GM15510 (cell line): ENCODE data around the gene MTCL1.

Source experiments
- POLR2A ChIP-seq: IDR thresholded peaks from 3 replicates; pipeline ENCODE4 v1.6.1; 2011; ENCODE audit warnings: borderline replicate concordance; ENCODE audit not compliant: insufficient read length; ENCODE audit errors: extremely low read depth

The MTCL1 gene

DNA sequence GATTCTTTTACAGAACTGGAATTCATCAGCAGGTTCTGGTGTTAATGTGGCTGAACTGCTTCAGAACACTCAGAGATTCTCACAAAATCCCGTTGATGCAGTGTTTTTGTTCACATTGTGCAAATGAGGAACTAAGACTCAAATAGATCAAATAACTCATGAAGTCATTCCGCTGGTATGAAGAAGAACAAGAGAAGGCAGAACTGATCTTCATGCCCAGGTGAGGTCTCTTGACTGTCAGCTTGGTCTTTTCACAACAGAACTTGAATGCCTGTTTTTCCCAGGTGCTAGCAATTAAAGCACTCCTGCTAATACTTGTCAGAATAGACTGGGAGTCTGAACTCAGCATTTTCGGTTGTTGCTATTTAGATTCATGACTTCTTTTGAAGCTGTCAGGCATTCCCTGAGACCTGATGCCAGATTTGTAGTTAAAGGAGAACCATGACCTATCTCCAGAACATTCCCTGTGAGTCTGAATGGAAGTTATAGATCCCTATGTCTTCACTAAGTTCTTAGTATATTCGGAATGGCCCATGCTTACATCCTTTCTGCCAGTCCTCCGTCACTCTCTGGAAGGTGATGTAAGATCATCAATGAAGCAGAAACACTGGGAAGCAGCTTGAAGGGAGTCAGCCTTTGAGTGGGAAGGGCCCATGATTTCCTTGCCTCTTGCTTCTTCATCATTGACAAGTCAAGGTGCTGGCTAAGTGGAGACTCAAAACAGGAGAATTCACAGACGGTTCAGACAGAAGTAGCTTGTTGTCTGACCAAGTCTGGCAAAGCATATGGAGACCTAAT is 155.7 kb downstream of the MTCL1 start:
- no peak for TF ChIP-seq POLR2A

DNA sequence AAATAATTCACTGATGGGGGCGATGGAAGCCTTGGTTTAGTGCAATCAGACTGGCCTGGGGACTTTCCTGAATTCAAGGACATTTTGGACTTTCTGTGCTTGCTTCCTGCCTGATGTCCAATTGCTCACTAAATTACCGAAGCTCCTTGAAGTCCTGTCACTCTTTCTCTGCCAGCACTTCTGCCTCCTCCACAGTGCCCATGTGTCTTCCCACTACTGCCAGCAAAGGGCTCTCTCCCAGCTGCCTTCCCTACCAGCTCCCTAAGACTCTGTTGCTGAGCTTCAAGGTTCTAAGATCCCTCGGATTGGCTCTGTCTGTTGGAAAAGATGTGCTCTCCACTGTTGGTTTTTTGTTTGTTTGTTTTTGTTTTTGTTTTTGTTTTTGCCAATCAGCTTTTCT is 158.1 kb downstream of the MTCL1 start:
- no peak for TF ChIP-seq POLR2A

DNA sequence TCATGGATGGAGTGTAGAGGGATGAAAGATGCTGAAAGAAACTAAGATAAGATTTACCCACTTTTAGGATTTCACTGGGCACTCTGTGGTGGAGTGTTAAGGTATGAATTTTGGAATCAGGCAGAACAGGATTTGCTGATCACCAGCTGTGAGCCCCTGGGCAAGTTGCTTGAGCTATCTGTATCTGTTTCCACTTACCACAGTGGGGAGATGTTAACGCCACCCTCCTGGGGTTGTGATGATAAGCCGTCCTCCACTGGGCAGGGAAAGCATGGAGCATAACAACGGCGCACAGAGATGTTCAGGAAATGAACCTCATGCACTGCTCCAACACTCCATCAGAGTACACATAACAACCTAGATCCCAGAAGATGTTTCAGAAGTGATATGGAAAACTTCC is 160.6 kb downstream of the MTCL1 start:
- no peak for TF ChIP-seq POLR2A

DNA sequence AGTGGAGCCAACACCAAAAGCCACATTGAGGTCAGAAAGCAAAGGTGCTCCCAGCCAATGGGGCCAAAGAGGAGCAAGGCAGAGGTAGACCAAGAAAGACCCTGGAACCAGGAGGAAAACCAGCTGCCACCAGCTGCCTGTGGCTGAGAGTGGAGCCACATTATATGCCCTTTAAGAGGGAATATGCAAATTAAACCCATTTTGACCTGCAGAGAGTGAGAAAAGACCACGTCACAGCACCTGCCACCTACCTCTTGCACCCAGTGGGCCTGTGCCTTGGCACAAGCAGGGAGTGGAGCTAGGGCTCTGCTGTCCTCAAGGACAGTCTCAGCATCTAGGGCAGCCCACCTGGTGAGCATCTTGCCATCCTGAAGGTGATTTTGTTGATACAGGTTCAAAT is 161.3 kb downstream of the MTCL1 start:
- no peak for TF ChIP-seq POLR2A

DNA sequence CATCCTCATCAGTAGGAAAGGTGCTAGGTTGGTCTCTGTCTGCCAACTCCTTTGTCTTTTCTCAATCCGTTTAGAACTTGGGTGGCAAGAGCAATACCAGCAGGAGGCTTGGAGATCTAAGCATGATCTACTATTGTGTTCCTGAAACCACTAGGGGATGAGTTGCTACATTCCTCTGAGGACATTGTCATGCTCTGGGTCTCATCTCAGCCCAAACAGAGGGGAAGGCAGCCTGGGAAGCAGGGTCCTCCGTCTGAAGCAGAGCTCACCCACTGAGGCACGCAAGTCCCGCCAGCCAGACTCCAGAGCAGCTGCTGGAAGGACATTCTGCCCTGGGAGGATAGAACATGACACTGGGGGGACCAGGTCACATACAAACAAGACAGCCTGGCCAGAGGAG is 162.9 kb downstream of the MTCL1 start:
- TF ChIP-seq POLR2A, result no peak

DNA sequence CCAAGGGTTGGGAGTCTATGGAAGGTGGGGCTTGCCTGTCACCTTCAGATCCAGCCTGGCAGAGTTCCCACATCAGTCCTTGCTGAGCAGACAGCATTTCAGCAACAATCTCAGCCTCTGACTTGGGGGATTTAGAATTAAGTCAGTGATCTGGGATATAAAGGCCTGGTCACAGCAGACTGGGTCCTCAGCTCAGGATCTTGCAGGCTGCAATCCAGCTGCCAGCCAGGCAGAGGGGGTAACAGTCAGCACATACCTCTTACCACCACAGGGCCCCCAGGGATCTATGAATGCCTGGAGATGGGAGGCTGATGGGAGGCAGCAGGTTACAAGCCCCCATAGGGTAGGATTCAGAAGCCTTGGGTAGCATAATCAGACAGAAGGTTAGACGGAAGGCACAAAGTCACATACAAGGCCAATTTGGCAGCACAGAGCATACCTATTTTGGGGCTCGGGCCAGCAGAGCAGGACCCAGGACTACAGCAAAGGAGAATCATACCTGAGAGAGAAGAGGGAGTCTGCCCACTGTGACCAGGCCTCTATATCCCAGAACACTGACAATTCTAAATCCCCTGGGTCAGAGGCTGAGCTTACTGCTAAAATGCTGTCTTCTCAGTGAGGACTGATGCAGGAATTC is 163.5 kb downstream of the MTCL1 start:
- TF ChIP-seq POLR2A, result no peak

DNA sequence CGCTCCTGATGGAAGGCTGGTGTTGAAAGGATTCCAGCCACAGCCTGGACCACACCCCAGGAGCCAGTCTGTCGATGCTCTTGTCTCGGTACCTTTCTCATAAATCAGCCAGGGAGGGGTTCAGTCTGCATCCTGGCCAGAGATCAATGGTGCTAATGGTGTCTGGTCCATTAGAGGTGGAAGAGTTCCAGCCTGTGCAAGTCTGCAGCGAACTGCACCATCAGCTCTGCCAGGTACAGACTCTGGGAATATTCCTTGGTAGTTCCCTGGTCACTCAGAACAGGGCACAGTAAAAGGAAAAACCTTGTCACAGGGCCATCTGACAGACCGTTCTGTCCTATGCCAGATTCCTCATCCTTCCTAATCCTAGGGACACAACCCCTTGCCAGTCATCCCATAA is 164.3 kb downstream of the MTCL1 start:
- no peak for TF ChIP-seq POLR2A

DNA sequence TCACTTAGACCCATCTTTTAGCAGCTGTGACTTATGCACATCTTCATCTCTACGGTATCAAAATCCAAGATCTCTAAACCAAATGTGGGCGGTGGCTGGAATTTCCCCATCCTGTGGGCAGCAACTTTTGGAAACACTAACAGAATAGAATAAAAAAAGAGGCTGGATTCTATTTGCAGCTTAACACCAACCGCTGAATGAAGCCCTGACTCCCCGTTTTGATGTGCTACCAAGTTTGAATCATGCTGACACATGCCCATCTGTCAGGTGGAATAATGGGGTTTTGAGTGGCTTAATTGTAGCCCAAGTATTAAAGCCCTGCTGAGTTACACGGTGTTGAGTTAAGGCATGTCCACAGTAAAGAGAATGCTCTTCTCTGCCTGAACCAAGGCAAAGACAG is 165.2 kb downstream of the MTCL1 start:
- TF ChIP-seq POLR2A, result no peak

DNA sequence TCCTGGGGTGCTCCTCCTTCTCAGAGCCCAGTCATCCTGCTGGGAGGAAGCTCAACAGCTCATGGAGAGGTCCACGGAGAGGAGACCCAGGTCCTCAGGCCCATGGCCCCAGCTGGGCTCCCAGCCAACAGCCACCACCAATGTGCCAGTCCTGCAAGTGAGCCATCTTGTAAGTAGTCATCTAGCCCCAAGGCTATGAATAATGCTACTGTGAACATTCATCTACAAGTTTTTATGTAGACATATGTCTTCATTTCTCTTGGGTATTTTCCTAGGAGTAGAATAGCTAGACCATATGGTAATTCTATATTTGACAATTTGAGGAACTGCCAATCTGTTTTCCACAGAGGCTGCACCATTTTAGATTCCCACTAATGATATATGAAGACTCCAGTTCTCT is 166.1 kb downstream of the MTCL1 start:
- TF ChIP-seq POLR2A, result no peak

DNA sequence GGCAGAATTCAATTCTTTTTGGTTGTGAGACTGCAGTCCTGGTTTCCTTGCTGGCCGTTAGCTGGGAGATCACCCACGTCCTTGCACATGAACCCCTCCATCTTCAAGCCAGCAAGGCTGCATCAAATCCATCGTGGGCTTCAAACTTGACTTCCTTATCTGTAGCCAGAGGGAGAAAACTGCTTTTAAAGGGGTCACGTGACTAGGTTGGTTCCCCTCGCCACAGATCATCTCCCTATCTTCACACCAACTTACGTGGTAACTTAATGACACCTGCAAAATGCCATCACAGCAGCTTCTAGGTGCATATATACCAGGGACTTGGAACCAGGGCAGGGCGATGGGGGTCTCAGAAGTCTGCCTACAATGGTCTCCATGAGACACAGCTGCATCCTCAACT is 169.5 kb downstream of the MTCL1 start:
- TF ChIP-seq POLR2A, result no peak

DNA sequence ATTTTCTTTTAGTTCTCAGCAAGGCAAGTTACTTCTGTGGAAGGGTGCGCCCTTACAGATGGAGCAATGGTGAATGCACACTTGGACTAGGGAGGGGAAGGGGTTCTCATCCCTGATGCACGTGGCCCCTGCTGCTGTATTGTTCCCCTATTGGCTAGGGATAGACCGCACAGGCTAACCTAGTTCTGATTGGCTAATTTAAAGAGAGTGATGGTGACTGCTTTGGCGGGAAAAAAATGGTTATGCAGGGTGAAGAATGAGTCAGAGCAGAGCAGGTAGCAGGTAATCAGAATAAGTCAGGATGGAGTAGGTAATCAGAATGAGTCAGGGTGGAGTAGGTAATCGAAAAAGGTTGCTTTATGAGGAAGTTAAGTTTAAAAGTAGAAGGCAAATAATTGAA is 171.5 kb downstream of the MTCL1 start:
- TF ChIP-seq POLR2A, result no peak

DNA sequence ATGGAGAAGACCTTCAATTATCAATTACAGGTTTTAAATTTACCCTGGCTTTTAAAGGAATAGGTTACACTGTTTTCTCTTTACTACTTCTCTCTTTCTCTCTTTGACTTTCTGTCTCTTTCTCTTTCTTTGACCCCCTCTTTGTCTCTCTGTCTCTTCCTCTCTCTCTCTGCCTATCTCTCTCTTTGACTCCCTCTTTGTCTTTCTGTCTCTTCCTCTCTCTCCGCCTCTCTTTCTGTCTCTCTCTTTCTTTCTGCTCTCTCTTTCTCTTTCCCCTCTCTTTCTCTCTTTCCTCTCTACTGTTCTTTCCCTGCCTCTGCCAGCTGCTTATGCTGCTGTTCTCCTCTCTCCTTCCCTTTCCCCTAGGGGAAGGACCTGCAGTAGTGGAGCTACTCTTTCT is 175.7 kb downstream of the MTCL1 start:
- no peak for TF ChIP-seq POLR2A
